CD8-positive, alpha-beta memory T cell (primary cell): Measurements from ENCODE around the gene RGMA. TPM values are rescaled to one million over a fixed set of nuclear protein-coding genes. Genes with fewer than 3 reads are reported as not detected.

ENCODE experiments used
- CTCF ChIA-PET: fragments of 350-600 bp; sonication (Branson Sonifier 250); formaldehyde crosslinking; loops from one replicate; lab custom pipeline; 2021; ENCODE audit warnings: antibody characterized with exemption; lab: Charles Lee
- POLR2A ChIA-PET: fragments of 350-600 bp; sonication (Branson Sonifier 250); formaldehyde crosslinking; loops from one replicate; lab custom pipeline; 2021; ENCODE audit warnings: antibody characterized with exemption; lab: Charles Lee
- DNase-seq, 5 donors: peaks; one replicate each; pipeline versions ENCODE4 v3.0.0 to v3.0.0-alpha.2; 2020 to 2022; ENCODE audit warnings: mixed read lengths in 1 of 5
- H3K27ac ChIP-seq: one replicate; pipeline ENCODE4 v1.7.0; 2013; ENCODE audit warnings: low read depth, mild to moderate bottlenecking, low read length, moderate library complexity
- H3K27me3 ChIP-seq: 2 replicates; pipeline ENCODE4 v1.7.0; 2013; ENCODE audit warnings: low read length, mild to moderate bottlenecking; ENCODE audit not compliant: insufficient read depth, poor library complexity, severe bottlenecking
- H3K36me3 ChIP-seq: 2 replicates; pipeline ENCODE4 v1.7.0; 2013; ENCODE audit warnings: mild to moderate bottlenecking, low read length, moderate library complexity; ENCODE audit not compliant: insufficient read depth
- H3K4me1 ChIP-seq: 2 replicates; pipeline ENCODE4 v1.7.0; 2013; ENCODE audit warnings: mild to moderate bottlenecking, low read length, moderate library complexity; ENCODE audit not compliant: insufficient read depth
- H3K4me3 ChIP-seq: 2 replicates; pipeline ENCODE4 v1.7.0; 2013; ENCODE audit warnings: mild to moderate bottlenecking, low read length
- H3K9me3 ChIP-seq: 2 replicates; pipeline ENCODE4 v1.7.0; 2013; ENCODE audit warnings: mild to moderate bottlenecking, low read length
- H3K27ac Mint-ChIP-seq, 8 donors: one replicate each; pipeline ENCODE4 v1.8.0; 2020 to 2021; ENCODE audit warnings: mixed read lengths in 8 of 8, mild to moderate bottlenecking in 6 of 8, inconsistent platforms in 3 of 8, moderate library complexity in 3 of 8
- H3K27me3 Mint-ChIP-seq, 2 donors: one replicate each; pipeline ENCODE4 v1.8.0; 2020 to 2021; ENCODE audit warnings: mixed read lengths in 2 of 2, mild to moderate bottlenecking in 1 of 2, moderate library complexity in 1 of 2
- H3K36me3 Mint-ChIP-seq, 3 donors: one replicate each; pipeline ENCODE4 v1.8.0; 2020 to 2021; ENCODE audit warnings: mixed read lengths in 3 of 3, inconsistent platforms in 1 of 3, mild to moderate bottlenecking in 1 of 3
- H3K4me1 Mint-ChIP-seq, 3 donors: one replicate each; pipeline ENCODE4 v1.8.0; 2020 to 2021; ENCODE audit warnings: mixed read lengths in 3 of 3, inconsistent platforms in 1 of 3, mild to moderate bottlenecking in 1 of 3
- H3K4me3 Mint-ChIP-seq, 7 donors: one replicate each; pipeline ENCODE4 v1.8.0; 2020 to 2021; ENCODE audit warnings: mixed read lengths in 7 of 7, mild to moderate bottlenecking in 6 of 7, moderate library complexity in 4 of 7, inconsistent platforms in 2 of 7
- H3K9me3 Mint-ChIP-seq, 5 donors: one replicate each; pipeline ENCODE4 v1.8.0; 2020 to 2022; ENCODE audit warnings: mixed read lengths in 5 of 5, mild to moderate bottlenecking in 3 of 5, moderate library complexity in 2 of 5, inconsistent platforms in 1 of 5
- polyA plus RNA-seq: library from polyadenylated mRNA; unstranded; fragments of 300-500 nt; fragmentation: Illumina TruSeq; gene quantifications from one replicate; pipeline ENCODE4 v1.2.3, GENCODE V29; 2021
- total RNA-seq, 2 experiments: library from RNA; stranded (reverse); gene quantifications; one replicate each; pipeline ENCODE4 v1.2.3, GENCODE V29; 2021

RGMA gene
- total and polyA plus RNA-seq, 3 experiments from 2014 or later = 0.20 TPM; not detected in 1

DNA sequence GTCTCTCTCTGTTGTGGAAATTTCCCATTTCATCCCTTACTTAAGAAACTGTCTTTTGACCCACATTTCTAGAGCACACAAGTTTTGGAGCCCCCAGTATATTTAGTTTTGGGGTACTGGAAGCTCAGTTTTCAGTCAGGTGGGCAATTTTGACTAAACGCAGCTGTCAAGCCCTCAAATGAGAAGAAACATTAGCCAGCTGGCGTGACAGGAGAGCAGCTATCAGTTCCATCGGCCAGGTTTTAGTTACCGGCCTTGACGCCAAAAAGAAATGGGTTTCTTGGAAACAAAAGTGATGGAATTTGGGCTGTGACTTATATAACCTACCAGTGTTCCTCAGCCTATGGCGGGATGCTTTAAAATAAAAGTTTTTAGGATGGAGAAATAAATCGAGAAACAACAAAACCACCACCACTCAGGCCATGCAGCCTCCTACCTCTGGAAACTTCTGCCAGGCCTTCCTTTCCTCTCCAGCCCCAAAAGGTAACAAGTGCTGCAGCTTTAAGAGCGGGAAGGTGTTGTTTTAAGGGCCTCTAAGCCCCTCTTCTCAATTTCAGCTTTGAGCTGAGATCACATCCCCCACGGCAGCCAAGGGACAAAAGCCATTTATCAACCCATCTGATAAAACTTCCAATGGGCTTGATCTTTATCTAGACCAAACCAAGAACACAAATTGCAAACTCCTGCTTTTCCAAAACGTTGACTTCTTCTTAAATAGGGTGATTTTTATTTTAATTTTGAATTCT is 18.3 kb downstream of the RGMA start:
- peaks cover 31 to 51% of the 10 kb centered on the region in 2 donors for H3K27me3 Mint-ChIP-seq
- no peaks in the 10 kb centered on the region for H3K9me3 Mint-ChIP-seq
- H3K4me3 Mint-ChIP-seq = no peak overlapping the region
- Histone ChIP-seq H3K4me3 (no peak overlapping the region), H3K27me3 (peaks cover 19% of the 10 kb centered on the region), H3K4me1 (peaks cover 8% of the 10 kb centered on the region), H3K36me3 (no peaks in the 10 kb centered on the region), H3K9me3 (no peaks in the 10 kb centered on the region), H3K27ac (no peak overlapping the region)
- ChIA-PET POLR2A (no interaction called here), CTCF (interaction anchor here (1.2 kb wide), 1 partner anchor 41 kb away, joined by 3 read pairs; no protein-coding TSS in a partner anchor)
- H3K36me3 Mint-ChIP-seq = no peaks in the 10 kb centered on the region
- peaks cover 15 to 24% (median 23%) of the 10 kb centered on the region in 3 donors for H3K4me1 Mint-ChIP-seq
- no peak for DNase-seq
- no peak overlapping the region for H3K27ac Mint-ChIP-seq

DNA sequence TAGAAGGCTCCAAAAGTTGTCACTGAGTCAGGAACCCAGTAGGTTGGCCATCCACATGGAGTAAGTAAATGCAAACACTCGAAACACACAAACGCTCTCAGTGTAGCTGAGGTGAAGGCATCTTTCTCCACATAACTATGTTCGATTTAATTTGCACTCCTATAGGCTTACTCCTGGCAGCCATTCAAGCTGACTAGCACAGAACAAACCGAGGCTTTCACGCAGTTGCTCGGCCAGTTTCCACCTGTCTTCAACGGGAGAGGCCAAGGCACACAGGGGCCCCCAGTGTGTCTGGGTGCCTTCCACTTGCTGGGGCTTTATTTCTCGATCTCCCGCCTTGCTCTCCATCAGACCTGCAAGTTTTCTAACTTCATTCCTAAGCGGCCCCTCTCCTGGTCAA is 18.9 kb downstream of the RGMA start:
- H3K27me3 ChIP-seq = peaks cover 19% of the 10 kb centered on the region
- no peak for DNase-seq
- H3K36me3 Mint-ChIP-seq = no peaks in the 10 kb centered on the region

DNA sequence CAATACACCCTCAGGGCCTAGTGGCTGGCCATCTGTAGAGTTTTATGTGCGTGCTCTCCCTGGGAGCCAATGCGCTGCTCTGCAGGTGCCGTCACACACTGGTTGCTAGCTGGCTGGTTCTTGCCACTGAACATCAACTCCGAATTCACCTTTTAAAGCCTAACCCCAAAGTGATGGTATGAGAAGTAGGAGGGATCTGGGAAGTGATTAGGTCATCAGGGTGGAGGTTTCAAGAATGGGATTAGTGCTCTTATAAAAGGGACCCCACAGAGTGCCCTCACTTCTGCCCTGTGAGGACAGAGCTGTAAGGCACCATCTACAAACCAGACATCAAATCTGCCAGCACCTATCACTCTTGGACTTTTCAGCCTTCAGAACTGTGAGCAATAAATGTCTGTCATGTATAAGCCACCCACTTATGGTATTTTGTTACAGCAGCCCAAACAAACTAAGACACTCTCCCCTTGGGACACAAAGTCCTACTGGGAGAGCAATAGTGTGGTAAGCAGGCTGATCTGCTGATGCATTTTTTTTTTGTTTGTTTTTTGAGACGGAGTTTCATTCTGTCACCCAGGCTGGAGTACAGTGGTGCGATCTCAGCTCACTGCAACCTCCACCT is 20.3 kb downstream of the RGMA start:
- H3K9me3 Mint-ChIP-seq = no peaks in the 10 kb centered on the region
- CTCF ChIA-PET = no interaction called here
- H3K4me3 Mint-ChIP-seq = no peak overlapping the region
- POLR2A ChIA-PET = no interaction called here
- Histone ChIP-seq H3K4me1 (peaks cover 8% of the 10 kb centered on the region), H3K36me3 (no peaks in the 10 kb centered on the region), H3K27ac (no peak overlapping the region), H3K9me3 (no peaks in the 10 kb centered on the region), H3K4me3 (no peak overlapping the region), H3K27me3 (peaks cover 11% of the 10 kb centered on the region)
- H3K27ac Mint-ChIP-seq = peak overlapping the region in 1 of 8 donors; percentile 39
- no peaks in the 10 kb centered on the region for H3K36me3 Mint-ChIP-seq
- no peak for DNase-seq
- peaks cover 17 to 42% of the 10 kb centered on the region in 2 donors for H3K27me3 Mint-ChIP-seq
- H3K4me1 Mint-ChIP-seq = peaks cover 10 to 18% (median 18%) of the 10 kb centered on the region in 3 donors

More for the DNA sequence above, 18.9 kb downstream of the RGMA start:
- H3K9me3 ChIP-seq = no peaks in the 10 kb centered on the region
- no peak overlapping the region for H3K4me3 Mint-ChIP-seq
- CTCF ChIA-PET = no interaction called here
- H3K27me3 Mint-ChIP-seq = peaks cover 28 to 47% of the 10 kb centered on the region in 2 donors
- peak overlapping the region in 1 of 8 donors; percentile 1 for H3K27ac Mint-ChIP-seq
- no peaks in the 10 kb centered on the region for H3K36me3 ChIP-seq
- no peak overlapping the region for H3K4me3 ChIP-seq
- peaks cover 8% of the 10 kb centered on the region for H3K4me1 ChIP-seq
- no peaks in the 10 kb centered on the region for H3K9me3 Mint-ChIP-seq
- POLR2A ChIA-PET = no interaction called here
- H3K27ac ChIP-seq = no peak overlapping the region
- H3K4me1 Mint-ChIP-seq = peaks cover 15 to 24% (median 23%) of the 10 kb centered on the region in 3 donors

DNA sequence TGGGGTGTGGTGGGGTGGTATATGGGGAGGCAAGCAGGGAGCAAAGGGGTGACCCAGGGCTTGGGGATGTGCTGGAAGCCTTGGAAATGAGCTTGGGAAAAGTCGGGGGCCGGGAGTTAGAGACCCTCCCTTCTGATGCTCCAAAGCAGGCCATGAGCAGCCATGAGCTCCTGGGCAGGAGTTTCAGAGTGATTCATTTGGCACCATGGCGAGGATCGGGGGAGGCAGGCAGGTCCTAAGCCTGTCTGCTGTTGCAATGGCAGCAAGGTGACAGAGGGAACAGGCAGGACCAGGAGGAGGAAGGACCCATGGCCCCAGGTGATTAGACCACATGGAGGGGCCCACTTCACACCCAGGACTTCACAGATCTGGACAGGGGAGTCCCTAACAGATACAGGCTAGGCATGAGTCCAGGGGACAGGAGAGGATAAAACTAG is 21.3 kb downstream of the RGMA start:
- no peaks in the 10 kb centered on the region for H3K36me3 Mint-ChIP-seq
- no peak overlapping the region for H3K4me3 Mint-ChIP-seq
- ChIA-PET CTCF (no interaction called here), POLR2A (no interaction called here)
- no peak overlapping the region for H3K27ac Mint-ChIP-seq
- no peaks in the 10 kb centered on the region for H3K36me3 ChIP-seq
- DNase-seq = no peak
- H3K4me1 Mint-ChIP-seq = peaks cover 6 to 11% (median 10%) of the 10 kb centered on the region in 3 donors
- no peak overlapping the region for H3K27ac ChIP-seq
- H3K9me3 ChIP-seq = no peaks in the 10 kb centered on the region
- peaks cover 18 to 42% of the 10 kb centered on the region in 2 donors for H3K27me3 Mint-ChIP-seq
- peaks cover 13% of the 10 kb centered on the region for H3K27me3 ChIP-seq
- H3K4me1 ChIP-seq = peaks cover 8% of the 10 kb centered on the region
- no peaks in the 10 kb centered on the region for H3K9me3 Mint-ChIP-seq
- no peak overlapping the region for H3K4me3 ChIP-seq

DNA sequence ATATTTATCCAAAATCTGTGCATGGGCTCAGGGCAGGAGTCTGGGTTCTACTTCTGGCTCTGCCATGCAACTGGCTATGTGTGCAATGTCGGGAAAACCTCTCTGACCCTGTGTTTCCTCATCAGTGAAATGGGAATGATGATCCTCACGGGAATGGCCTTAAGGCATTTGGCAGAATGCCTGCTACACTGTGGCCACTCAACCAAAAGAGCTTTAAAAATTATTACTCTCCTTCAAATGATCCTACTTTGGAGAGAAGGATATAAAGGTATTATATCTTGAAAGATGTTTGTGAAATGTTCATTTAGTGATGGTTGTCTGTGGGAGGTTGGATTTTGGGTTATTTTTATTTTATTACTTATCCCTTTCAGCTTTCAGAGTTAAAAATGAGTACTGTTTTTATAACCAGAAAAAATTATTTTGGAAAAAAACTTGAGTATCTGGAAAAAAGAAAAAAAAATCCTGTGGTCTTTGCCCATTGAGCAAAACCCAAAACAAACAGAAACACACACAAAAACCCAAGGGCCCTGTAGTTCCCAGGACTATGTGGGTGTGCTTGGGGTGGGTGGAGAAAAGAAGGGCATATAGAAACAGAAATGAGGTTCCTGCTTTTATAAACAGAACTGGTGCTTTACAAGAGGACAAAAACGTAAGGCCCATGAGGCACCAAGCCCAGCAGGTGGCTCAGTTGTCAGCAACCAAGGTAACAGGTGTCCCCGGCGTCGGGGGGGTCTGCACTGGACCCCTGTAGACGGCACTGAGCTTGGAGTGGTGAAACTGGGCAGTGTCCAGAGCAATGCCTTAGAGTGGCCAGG is 22.0 kb downstream of the RGMA start:
- H3K27ac ChIP-seq = no peak overlapping the region
- CTCF ChIA-PET = no interaction called here
- H3K27me3 Mint-ChIP-seq = peaks cover 16 to 40% of the 10 kb centered on the region in 2 donors
- H3K36me3 Mint-ChIP-seq = no peaks in the 10 kb centered on the region
- H3K4me1 ChIP-seq = peaks cover 2% of the 10 kb centered on the region
- H3K9me3 Mint-ChIP-seq = no peaks in the 10 kb centered on the region
- no peak overlapping the region for H3K4me3 ChIP-seq
- no peak for DNase-seq
- no peak overlapping the region for H3K27ac Mint-ChIP-seq
- H3K36me3 ChIP-seq = no peaks in the 10 kb centered on the region
- POLR2A ChIA-PET = no interaction called here
- H3K9me3 ChIP-seq = no peaks in the 10 kb centered on the region
- H3K4me1 Mint-ChIP-seq = peaks cover 4 to 7% (median 4%) of the 10 kb centered on the region in 3 donors
- peaks cover 13% of the 10 kb centered on the region for H3K27me3 ChIP-seq
- H3K4me3 Mint-ChIP-seq = no peak overlapping the region

DNA sequence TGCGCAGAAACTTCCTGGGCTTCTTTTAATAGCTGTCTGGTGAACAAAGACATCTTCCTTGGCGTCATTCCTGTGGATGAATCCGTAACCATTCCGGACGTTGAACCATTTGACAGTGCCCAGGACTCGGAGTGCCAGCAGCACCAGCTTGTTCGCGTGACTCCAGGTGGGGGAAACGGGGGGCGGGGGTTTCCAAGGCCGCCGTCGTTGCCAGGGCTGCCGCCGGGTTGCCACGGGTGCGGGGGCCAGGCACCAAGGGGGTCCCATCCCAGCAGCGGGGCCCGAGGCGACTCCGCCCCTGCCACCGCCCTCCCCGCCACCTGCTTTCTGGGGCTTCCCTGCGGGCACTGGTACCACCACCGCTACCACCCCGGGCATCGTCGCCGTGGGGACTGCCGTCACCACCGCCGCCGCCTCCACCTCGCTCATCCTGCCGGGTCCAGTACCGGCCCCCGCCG is 22.8 kb downstream of the RGMA start:
- Histone ChIP-seq H3K4me3 (no peak overlapping the region), H3K4me1 (no peaks in the 10 kb centered on the region), H3K27me3 (peaks cover 6% of the 10 kb centered on the region), H3K27ac (no peak overlapping the region), H3K9me3 (no peaks in the 10 kb centered on the region), H3K36me3 (no peaks in the 10 kb centered on the region)
- H3K36me3 Mint-ChIP-seq = no peaks in the 10 kb centered on the region
- POLR2A ChIA-PET = no interaction called here
- CTCF ChIA-PET = no interaction called here
- H3K27me3 Mint-ChIP-seq = peaks cover 8 to 33% of the 10 kb centered on the region in 2 donors
- peaks cover 0 to 8% (median 1%) of the 10 kb centered on the region in 3 donors for H3K4me1 Mint-ChIP-seq
- no peaks in the 10 kb centered on the region for H3K9me3 Mint-ChIP-seq
- H3K4me3 Mint-ChIP-seq = no peak overlapping the region
- DNase-seq = no peak
- no peak overlapping the region for H3K27ac Mint-ChIP-seq

DNA sequence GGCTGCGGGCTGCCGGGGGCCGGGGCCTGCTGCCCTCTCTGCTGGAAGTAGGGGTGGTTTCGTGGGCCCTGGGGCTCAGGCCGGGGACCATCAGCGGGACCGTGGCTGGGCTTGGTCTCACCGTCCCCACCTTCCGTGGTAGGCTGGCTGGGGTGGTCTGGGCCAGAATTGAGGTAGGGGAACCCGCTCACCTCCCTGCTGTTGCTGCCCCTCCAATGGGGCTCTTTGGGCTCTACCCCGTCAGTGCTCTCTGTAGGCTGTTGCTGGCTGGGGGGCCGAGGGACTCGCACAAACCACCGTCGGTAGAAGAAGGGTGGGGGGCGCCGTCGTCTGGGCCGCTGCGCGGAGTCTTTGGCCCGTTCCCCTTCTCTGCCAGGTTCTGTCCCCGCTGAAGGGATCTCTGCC is 23.4 kb downstream of the RGMA start:
- Histone ChIP-seq H3K36me3 (no peaks in the 10 kb centered on the region), H3K4me1 (no peaks in the 10 kb centered on the region), H3K27me3 (peaks cover 4% of the 10 kb centered on the region), H3K9me3 (no peaks in the 10 kb centered on the region), H3K27ac (no peak overlapping the region), H3K4me3 (no peak overlapping the region)
- Mint-ChIP-seq H3K4me3 (no peak overlapping the region), H3K4me1 (peaks cover 0 to 8% (median 1%) of the 10 kb centered on the region in 3 donors), H3K27me3 (peaks cover 8 to 28% of the 10 kb centered on the region in 2 donors), H3K36me3 (no peaks in the 10 kb centered on the region), H3K27ac (no peak overlapping the region), H3K9me3 (no peaks in the 10 kb centered on the region)
- no peak for DNase-seq
- ChIA-PET POLR2A (no interaction called here), CTCF (no interaction called here)
